ENCODE results near the gene APBA2.

APBA2 gene

GRCh38 chr15:29053006-29053405 is 167.2 kb downstream of the APBA2 start:
- H3K9me3 ChIP-seq (ENCODE audit: control insufficient read depth in 1 of 2, low read length in 2 of 2): peaks cover 0 to 4% of the 10 kb centered on the region in 2 donors
- H3K4me3 ChIP-seq (ENCODE audit: low read depth in 1 of 2, low read length in 2 of 2): no peak overlapping the region
- no peaks in the 10 kb centered on the region for H3K27me3 ChIP-seq (ENCODE audit: low read depth, low read length)
- H3K27ac ChIP-seq (ENCODE audit: low read length): no peak overlapping the region
- H3K4me1 ChIP-seq (ENCODE audit: control insufficient read depth in 1 of 2, insufficient read depth in 2 of 2, low read length in 2 of 2): no peaks in the 10 kb centered on the region
- no peaks in the 10 kb centered on the region for H3K36me3 ChIP-seq (ENCODE audit: control insufficient read depth in 1 of 2, insufficient read depth in 2 of 2, low read length in 2 of 2)

GRCh38 chr15:29053661-29054131 is 167.9 kb downstream of the APBA2 start:
- Histone ChIP-seq H3K9me3 (ENCODE audit: control insufficient read depth in 1 of 2, low read length in 2 of 2) (peaks cover 0 to 4% of the 10 kb centered on the region in 2 donors), H3K36me3 (ENCODE audit: control insufficient read depth in 1 of 2, insufficient read depth in 2 of 2, low read length in 2 of 2) (no peaks in the 10 kb centered on the region), H3K4me1 (ENCODE audit: control insufficient read depth in 1 of 2, insufficient read depth in 2 of 2, low read length in 2 of 2) (no peaks in the 10 kb centered on the region), H3K27me3 (ENCODE audit: low read depth, low read length) (no peaks in the 10 kb centered on the region), H3K27ac (ENCODE audit: low read length) (no peak overlapping the region), H3K4me3 (ENCODE audit: low read depth in 1 of 2, low read length in 2 of 2) (no peak overlapping the region)

- H3K27me3 ChIP-seq (ENCODE audit: low read depth, low read length): no peaks in the 10 kb centered on the region
- H3K9me3 ChIP-seq (ENCODE audit: control insufficient read depth in 1 of 2, low read length in 2 of 2): peaks cover 0 to 4% of the 10 kb centered on the region in 2 donors
- H3K27ac ChIP-seq (ENCODE audit: low read length): no peak overlapping the region
- no peaks in the 10 kb centered on the region for H3K4me1 ChIP-seq (ENCODE audit: control insufficient read depth in 1 of 2, insufficient read depth in 2 of 2, low read length in 2 of 2)
- no peaks in the 10 kb centered on the region for H3K36me3 ChIP-seq (ENCODE audit: control insufficient read depth in 1 of 2, insufficient read depth in 2 of 2, low read length in 2 of 2)
- H3K4me3 ChIP-seq (ENCODE audit: low read depth in 1 of 2, low read length in 2 of 2): no peak overlapping the region
Observed at GRCh38 chr15:29054171-29055045, 168.6 kb downstream of the APBA2 start.

GRCh38 chr15:29055876-29056275 is 170.1 kb downstream of the APBA2 start:
- Histone ChIP-seq H3K9me3 (ENCODE audit: control insufficient read depth in 1 of 2, low read length in 2 of 2) (peaks cover 0 to 4% of the 10 kb centered on the region in 2 donors), H3K36me3 (ENCODE audit: control insufficient read depth in 1 of 2, insufficient read depth in 2 of 2, low read length in 2 of 2) (no peaks in the 10 kb centered on the region), H3K27ac (ENCODE audit: low read length) (no peak overlapping the region), H3K4me1 (ENCODE audit: control insufficient read depth in 1 of 2, insufficient read depth in 2 of 2, low read length in 2 of 2) (no peaks in the 10 kb centered on the region), H3K4me3 (ENCODE audit: low read depth in 1 of 2, low read length in 2 of 2) (no peak overlapping the region), H3K27me3 (ENCODE audit: low read depth, low read length) (no peaks in the 10 kb centered on the region)

GRCh38 chr15:29056839-29057450 is 171.2 kb downstream of the APBA2 start:
- Histone ChIP-seq H3K9me3 (ENCODE audit: control insufficient read depth in 1 of 2, low read length in 2 of 2) (peaks cover 0 to 4% of the 10 kb centered on the region in 2 donors), H3K27ac (ENCODE audit: low read length) (no peak overlapping the region), H3K36me3 (ENCODE audit: control insufficient read depth in 1 of 2, insufficient read depth in 2 of 2, low read length in 2 of 2) (no peaks in the 10 kb centered on the region), H3K4me3 (ENCODE audit: low read depth in 1 of 2, low read length in 2 of 2) (no peak overlapping the region), H3K4me1 (ENCODE audit: control insufficient read depth in 1 of 2, insufficient read depth in 2 of 2, low read length in 2 of 2) (no peaks in the 10 kb centered on the region), H3K27me3 (ENCODE audit: low read depth, low read length) (no peaks in the 10 kb centered on the region)

GRCh38 chr15:29057856-29058255 is 172.1 kb downstream of the APBA2 start:
- Histone ChIP-seq H3K9me3 (ENCODE audit: control insufficient read depth in 1 of 2, low read length in 2 of 2) (peaks cover 0 to 4% of the 10 kb centered on the region in 2 donors), H3K36me3 (ENCODE audit: control insufficient read depth in 1 of 2, insufficient read depth in 2 of 2, low read length in 2 of 2) (no peaks in the 10 kb centered on the region), H3K27me3 (ENCODE audit: low read depth, low read length) (no peaks in the 10 kb centered on the region), H3K27ac (ENCODE audit: low read length) (no peak overlapping the region), H3K4me3 (ENCODE audit: low read depth in 1 of 2, low read length in 2 of 2) (no peak overlapping the region), H3K4me1 (ENCODE audit: control insufficient read depth in 1 of 2, insufficient read depth in 2 of 2, low read length in 2 of 2) (no peaks in the 10 kb centered on the region)

- Histone ChIP-seq H3K27ac (ENCODE audit: low read length) (no peak overlapping the region), H3K4me1 (ENCODE audit: control insufficient read depth in 1 of 2, insufficient read depth in 2 of 2, low read length in 2 of 2) (no peaks in the 10 kb centered on the region), H3K9me3 (ENCODE audit: control insufficient read depth in 1 of 2, low read length in 2 of 2) (no peaks in the 10 kb centered on the region), H3K4me3 (ENCODE audit: low read depth in 1 of 2, low read length in 2 of 2) (no peak overlapping the region), H3K36me3 (ENCODE audit: control insufficient read depth in 1 of 2, insufficient read depth in 2 of 2, low read length in 2 of 2) (no peaks in the 10 kb centered on the region), H3K27me3 (ENCODE audit: low read depth, low read length) (no peaks in the 10 kb centered on the region)
Observed at GRCh38 chr15:29058903-29059539, 173.2 kb downstream of the APBA2 start.

- Histone ChIP-seq H3K4me1 (ENCODE audit: control insufficient read depth in 1 of 2, insufficient read depth in 2 of 2, low read length in 2 of 2) (no peaks in the 10 kb centered on the region), H3K27ac (ENCODE audit: low read length) (no peak overlapping the region), H3K9me3 (ENCODE audit: control insufficient read depth in 1 of 2, low read length in 2 of 2) (no peaks in the 10 kb centered on the region)
Observed at GRCh38 chr15:29059871-29060640, 174.3 kb downstream of the APBA2 start.

GRCh38 chr15:29061746-29062145 is 176.0 kb downstream of the APBA2 start:
- Histone ChIP-seq H3K36me3 (ENCODE audit: control insufficient read depth in 1 of 2, insufficient read depth in 2 of 2, low read length in 2 of 2) (no peaks in the 10 kb centered on the region), H3K27ac (ENCODE audit: low read length) (no peak overlapping the region)

More at GRCh38 chr15:29059871-29060640, 174.3 kb downstream of the APBA2 start:
- no peaks in the 10 kb centered on the region for H3K36me3 ChIP-seq (ENCODE audit: control insufficient read depth in 1 of 2, insufficient read depth in 2 of 2, low read length in 2 of 2)
- H3K27me3 ChIP-seq (ENCODE audit: low read depth, low read length): no peaks in the 10 kb centered on the region
- H3K4me3 ChIP-seq (ENCODE audit: low read depth in 1 of 2, low read length in 2 of 2): no peak overlapping the region

GRCh38 chr15:29062179-29062591 is 176.4 kb downstream of the APBA2 start:
- Histone ChIP-seq H3K4me1 (ENCODE audit: control insufficient read depth in 1 of 2, insufficient read depth in 2 of 2, low read length in 2 of 2) (no peaks in the 10 kb centered on the region), H3K27ac (ENCODE audit: low read length) (no peak overlapping the region), H3K4me3 (ENCODE audit: low read depth in 1 of 2, low read length in 2 of 2) (no peak overlapping the region), H3K36me3 (ENCODE audit: control insufficient read depth in 1 of 2, insufficient read depth in 2 of 2, low read length in 2 of 2) (no peaks in the 10 kb centered on the region), H3K9me3 (ENCODE audit: control insufficient read depth in 1 of 2, low read length in 2 of 2) (no peaks in the 10 kb centered on the region), H3K27me3 (ENCODE audit: low read depth, low read length) (no peaks in the 10 kb centered on the region)

More at GRCh38 chr15:29061746-29062145, 176.0 kb downstream of the APBA2 start:
- Histone ChIP-seq H3K27me3 (ENCODE audit: low read depth, low read length) (no peaks in the 10 kb centered on the region), H3K4me3 (ENCODE audit: low read depth in 1 of 2, low read length in 2 of 2) (no peak overlapping the region), H3K9me3 (ENCODE audit: control insufficient read depth in 1 of 2, low read length in 2 of 2) (no peaks in the 10 kb centered on the region), H3K4me1 (ENCODE audit: control insufficient read depth in 1 of 2, insufficient read depth in 2 of 2, low read length in 2 of 2) (no peaks in the 10 kb centered on the region)

- no peaks in the 10 kb centered on the region for H3K36me3 ChIP-seq (ENCODE audit: control insufficient read depth in 1 of 2, insufficient read depth in 2 of 2, low read length in 2 of 2)
- no peaks in the 10 kb centered on the region for H3K4me1 ChIP-seq (ENCODE audit: control insufficient read depth in 1 of 2, insufficient read depth in 2 of 2, low read length in 2 of 2)
- H3K9me3 ChIP-seq (ENCODE audit: control insufficient read depth in 1 of 2, low read length in 2 of 2): no peaks in the 10 kb centered on the region
- H3K4me3 ChIP-seq (ENCODE audit: low read depth in 1 of 2, low read length in 2 of 2): no peak overlapping the region
- H3K27ac ChIP-seq (ENCODE audit: low read length): no peak overlapping the region
- H3K27me3 ChIP-seq (ENCODE audit: low read depth, low read length): no peaks in the 10 kb centered on the region
Observed at GRCh38 chr15:29062626-29063025, 176.9 kb downstream of the APBA2 start.
